ENCODE measurements around the gene RBM27.

DNA sequence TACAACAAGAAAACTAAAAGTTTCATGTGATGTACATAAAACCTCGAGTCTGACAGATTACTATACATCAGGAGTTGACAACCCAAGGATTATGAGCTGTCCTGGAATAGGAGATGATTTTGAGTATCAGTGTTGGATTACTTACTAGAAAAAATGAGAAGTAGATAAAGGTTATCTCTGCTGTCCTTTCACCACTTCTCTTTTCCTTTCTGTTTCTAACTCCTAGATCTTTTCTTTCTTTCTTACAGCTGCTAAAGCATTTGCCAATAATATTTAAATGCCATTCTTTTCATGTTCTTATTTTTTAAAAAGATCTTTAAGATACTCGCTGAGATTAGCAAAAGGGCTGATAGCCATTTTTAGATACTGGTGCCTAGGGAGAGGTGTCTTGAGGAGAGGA, 14.8 kb downstream of the RBM27 start:
- TF ChIP-seq, protein P1, sequence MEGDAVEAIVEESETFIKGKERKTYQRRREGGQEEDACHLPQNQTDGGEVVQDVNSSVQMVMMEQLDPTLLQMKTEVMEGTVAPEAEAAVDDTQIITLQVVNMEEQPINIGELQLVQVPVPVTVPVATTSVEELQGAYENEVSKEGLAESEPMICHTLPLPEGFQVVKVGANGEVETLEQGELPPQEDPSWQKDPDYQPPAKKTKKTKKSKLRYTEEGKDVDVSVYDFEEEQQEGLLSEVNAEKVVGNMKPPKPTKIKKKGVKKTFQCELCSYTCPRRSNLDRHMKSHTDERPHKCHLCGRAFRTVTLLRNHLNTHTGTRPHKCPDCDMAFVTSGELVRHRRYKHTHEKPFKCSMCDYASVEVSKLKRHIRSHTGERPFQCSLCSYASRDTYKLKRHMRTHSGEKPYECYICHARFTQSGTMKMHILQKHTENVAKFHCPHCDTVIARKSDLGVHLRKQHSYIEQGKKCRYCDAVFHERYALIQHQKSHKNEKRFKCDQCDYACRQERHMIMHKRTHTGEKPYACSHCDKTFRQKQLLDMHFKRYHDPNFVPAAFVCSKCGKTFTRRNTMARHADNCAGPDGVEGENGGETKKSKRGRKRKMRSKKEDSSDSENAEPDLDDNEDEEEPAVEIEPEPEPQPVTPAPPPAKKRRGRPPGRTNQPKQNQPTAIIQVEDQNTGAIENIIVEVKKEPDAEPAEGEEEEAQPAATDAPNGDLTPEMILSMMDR (IDR thresholded peaks at IDR 0.05; ENCODE audit: low read depth, low read length), result no peak
- TF ChIP-seq EZH2phosphoT487 (IDR thresholded peaks at IDR 0.05; ENCODE audit: low read depth), result no peak

Data from OCI-LY3 (cell line).